ENCODE data around the gene ZNF548.

Gene ZNF548

GRCh38 chr19:57398868-57399267 lies 9.2 kb downstream of the ZNF548 start:
- no peak for DNase-seq (ENCODE audit: low read depth, low spot score)

GRCh38 chr19:57403737-57404563 lies 14.3 kb downstream of the ZNF548 start:
- DNase-seq (ENCODE audit: low read depth, low spot score): no peak

- DNase-seq (ENCODE audit: low read depth, low spot score): no peak
These were observed 17.0 kb downstream of the ZNF548 start for GRCh38 chr19:57406516-57407123.

GRCh38 chr19:57410877-57411671 lies 21.4 kb downstream of the ZNF548 start, which contains the start of gene ZNF17:
Gene ZNF17 (plus strand): TSS chr19:57411161. CDS start chr19:57413616, 2,455 bp downstream.
- DNase-seq (ENCODE audit: low read depth, low spot score): peak; percentile 71

- DNase-seq (ENCODE audit: low read depth, low spot score): no peak
These were observed 29.8 kb downstream of the ZNF548 start for GRCh38 chr19:57419439-57419838.

- no peak for DNase-seq (ENCODE audit: low read depth, low spot score)
These were observed 31.4 kb downstream of the ZNF548 start for GRCh38 chr19:57421037-57421436.

- DNase-seq (ENCODE audit: low read depth, low spot score): no peak
These were observed 44.9 kb downstream of the ZNF548 start for GRCh38 chr19:57434386-57435061.

GRCh38 chr19:57435062-57435978 lies 45.7 kb downstream of the ZNF548 start, which contains the start of gene ZNF749:
Gene ZNF749 (plus strand): TSS chr19:57435325. CDS start chr19:57435579, 254 bp downstream.
- DNase-seq (ENCODE audit: low read depth, low spot score): peak; percentile 87

- no peak for DNase-seq (ENCODE audit: low read depth, low spot score)
These were observed 46.8 kb downstream of the ZNF548 start for GRCh38 chr19:57436417-57436816.

GRCh38 chr19:57437931-57438330 lies 48.3 kb downstream of the ZNF548 start:
- DNase-seq (ENCODE audit: low read depth, low spot score): no peak

GRCh38 chr19:57438925-57439324 lies 49.3 kb downstream of the ZNF548 start:
- DNase-seq (ENCODE audit: low read depth, low spot score): no peak

GRCh38 chr19:57441979-57442752 lies 52.5 kb downstream of the ZNF548 start:
- DNase-seq (ENCODE audit: low read depth, low spot score): no peak

- no peak for DNase-seq (ENCODE audit: low read depth, low spot score)
These were observed 53.6 kb downstream of the ZNF548 start for GRCh38 chr19:57443121-57443696.

GRCh38 chr19:57452307-57452706 lies 62.7 kb downstream of the ZNF548 start:
- no peak for DNase-seq (ENCODE audit: low read depth, low spot score)

Data from brain pericyte (primary cell).